Activated T-cell treated with anti-CD3 and anti-CD28 coated beads for 24 hours (primary cell): ENCODE results near the gene PFDN4.
"Not testable (repeated sequence)": the region's sequence is repeated elsewhere in the genome, so short reads cannot be mapped to it uniquely, and the experiment has no call there.

Experiments used
- DNase-seq: peaks from one replicate; pipeline ENCODE4 v3.0.0-alpha.2; 2020; ENCODE audit warnings: low read depth

PFDN4 gene

DNA sequence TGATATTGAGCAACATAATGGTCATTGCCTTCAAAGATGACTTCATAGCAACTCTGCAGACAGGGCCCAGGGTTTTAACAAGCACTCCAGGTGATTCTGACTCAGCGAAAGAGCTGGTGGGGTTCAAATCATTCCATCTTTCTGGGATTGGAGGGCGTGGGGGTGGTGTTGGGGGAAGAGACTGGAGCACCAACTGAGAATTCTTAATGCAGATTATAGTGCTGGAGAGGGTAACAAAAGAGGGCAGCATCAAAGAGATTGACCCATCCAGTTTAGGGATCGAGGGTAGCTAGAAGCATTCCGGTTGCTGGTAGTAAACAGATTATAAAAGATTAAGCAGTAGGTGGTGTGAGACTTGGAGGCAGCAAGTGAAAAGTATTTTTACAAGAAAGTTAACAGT is 15.9 kb downstream of the PFDN4 start:
- DNase-seq, result no peak

DNA sequence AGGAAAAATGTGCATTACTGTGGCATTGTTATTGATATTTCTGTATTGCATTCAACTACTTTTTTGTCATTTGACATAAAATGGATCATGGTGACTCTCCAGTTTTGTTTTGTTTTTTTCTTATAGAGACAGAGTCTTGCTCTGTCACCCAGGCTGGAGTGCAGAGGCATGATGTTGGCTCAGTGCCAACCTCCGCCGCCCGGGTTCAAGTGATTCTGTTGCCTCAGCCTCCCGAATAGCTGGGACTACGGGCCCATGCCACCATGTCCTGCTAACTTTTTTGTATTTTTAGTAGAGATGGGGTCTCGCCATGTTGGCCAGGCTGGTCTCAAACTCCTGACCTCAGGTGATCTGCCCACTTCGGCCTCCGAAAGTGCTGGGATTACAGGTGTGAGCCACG is 16.8 kb downstream of the PFDN4 start:
- DNase-seq, result not testable (repeated sequence)

DNA sequence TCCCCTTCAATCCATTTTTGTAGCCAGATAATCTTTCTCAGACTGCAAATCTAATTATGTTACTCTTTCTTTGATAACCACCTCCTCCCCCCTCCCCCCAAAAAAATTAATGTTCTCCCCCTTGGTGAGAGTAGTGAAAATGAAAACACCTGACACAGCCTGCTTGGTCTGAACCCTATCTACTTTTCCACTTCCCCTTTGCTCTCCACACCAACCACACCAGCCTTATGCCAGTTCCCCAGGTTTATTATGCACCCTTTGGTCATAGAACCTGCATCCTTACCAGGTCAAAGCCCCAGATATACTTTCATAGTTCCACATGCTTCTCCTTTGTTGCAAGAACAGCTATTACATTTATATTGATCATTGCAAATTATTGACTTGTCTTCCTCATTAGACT is 19.4 kb downstream of the PFDN4 start:
- DNase-seq, result no peak

- no peak for DNase-seq
These were observed 19.9 kb downstream of the PFDN4 start for GRCh38 chr20:54227751-54228150.

- no peak for DNase-seq
These were observed 21.0 kb downstream of the PFDN4 start for GRCh38 chr20:54228841-54229240.

- DNase-seq, result no peak
These were observed 21.8 kb downstream of the PFDN4 start for GRCh38 chr20:54229566-54230160.

GRCh38 chr20:54231036-54231435 is 23.1 kb downstream of the PFDN4 start:
- DNase-seq, result no peak

DNA sequence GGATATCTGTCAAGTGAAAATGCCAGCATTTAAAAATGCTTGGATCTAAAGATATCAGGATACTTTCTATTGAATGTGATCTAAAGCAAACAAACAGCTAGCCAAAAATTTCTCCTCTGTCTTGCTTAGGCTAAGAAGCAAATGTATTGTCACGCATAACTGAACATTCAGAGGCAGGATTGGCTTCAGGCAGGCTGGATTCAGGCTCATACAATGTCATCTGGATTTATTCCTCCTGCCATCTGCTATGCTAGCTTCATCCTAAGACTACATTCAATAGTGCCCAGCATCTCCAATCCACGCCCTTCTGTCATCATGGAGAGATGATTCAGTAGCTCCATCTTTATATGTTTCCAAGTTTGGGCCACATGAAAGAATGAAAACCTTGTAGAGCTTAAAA is 27.1 kb downstream of the PFDN4 start:
- DNase-seq, result no peak

GRCh38 chr20:54237116-54237943 is 29.4 kb downstream of the PFDN4 start:
- DNase-seq, result no peak

GRCh38 chr20:54244113-54244512 is 36.2 kb downstream of the PFDN4 start:
- no peak for DNase-seq

DNA sequence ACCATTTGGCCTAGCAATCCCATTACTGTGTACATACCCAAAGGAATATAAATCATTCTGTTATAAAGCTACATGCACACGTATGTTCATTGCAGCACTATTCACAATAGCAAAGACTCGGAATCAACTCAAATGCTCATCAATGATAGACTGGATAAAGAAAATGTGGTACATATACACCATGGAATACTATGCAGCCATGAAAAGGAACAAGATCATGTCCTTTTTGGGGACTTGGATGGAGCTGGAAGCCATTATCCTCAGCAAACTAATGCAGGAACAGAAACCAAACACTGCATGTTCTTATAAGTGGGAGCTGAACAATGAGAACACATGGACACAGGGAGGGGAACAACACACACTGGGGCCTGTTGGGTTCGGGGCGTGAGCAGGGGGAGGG is 40.8 kb downstream of the PFDN4 start:
- not testable (repeated sequence) for DNase-seq

GRCh38 chr20:54250691-54251090 is 42.8 kb downstream of the PFDN4 start:
- no peak for DNase-seq

GRCh38 chr20:54251096-54251495 is 43.2 kb downstream of the PFDN4 start:
- no peak for DNase-seq

DNA sequence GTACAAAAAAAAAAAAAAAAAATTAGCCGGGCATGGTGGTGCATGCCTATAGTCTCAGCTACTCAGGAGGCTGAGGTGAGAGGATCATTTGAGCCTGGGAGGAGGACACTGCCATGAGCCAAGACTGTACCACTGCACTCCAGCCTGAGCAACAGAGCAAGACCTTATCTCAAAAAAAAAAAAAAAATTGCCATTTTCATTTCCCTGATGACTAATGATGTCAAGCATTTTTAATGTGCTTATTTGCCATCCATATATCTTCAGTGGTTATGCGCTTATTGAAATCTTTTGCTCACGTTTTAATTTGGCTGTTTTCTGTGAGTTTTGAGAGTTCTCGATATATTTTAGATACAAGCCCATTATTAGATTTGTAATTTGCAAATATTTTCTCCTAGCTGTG is 46.7 kb downstream of the PFDN4 start:
- no peak for DNase-seq

DNA sequence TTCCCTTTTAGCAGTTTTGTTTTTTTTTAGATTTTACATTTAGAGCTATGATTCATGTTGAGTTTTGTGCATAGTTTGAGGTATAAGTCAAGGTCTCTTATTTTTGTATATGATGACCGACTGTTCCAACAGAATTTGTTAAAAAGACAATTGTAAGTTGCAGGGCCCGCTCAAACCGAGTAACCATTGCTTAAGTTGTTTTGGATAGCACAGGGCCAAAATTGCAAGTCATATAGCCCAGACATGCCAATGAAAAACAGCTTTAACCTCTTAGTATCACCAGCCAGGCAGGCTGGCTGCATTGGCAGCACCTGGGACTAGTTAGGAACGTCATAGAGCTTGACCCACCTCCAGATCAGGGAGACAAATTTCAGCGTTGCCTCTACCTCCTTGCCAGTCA is 47.3 kb downstream of the PFDN4 start:
- DNase-seq, result no peak

DNA sequence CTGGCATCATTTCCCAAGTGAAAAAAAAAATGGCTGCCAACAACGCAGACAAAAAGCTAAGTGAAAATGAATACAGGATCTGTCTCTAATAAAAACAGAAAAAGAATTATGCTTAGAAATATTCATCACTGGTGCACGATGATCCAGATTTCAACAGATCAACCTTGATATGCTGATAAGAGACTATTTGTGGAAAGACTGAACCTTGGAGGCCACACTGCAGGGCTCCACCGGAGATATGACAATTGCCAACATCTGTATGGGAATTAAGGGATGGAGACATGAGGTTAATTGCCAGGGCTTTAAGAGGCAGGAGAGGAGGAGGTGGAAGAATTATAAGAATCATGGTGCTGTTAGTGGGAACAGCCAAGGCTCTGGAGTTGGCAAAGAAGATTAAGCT is 48.3 kb downstream of the PFDN4 start:
- no peak for DNase-seq

DNA sequence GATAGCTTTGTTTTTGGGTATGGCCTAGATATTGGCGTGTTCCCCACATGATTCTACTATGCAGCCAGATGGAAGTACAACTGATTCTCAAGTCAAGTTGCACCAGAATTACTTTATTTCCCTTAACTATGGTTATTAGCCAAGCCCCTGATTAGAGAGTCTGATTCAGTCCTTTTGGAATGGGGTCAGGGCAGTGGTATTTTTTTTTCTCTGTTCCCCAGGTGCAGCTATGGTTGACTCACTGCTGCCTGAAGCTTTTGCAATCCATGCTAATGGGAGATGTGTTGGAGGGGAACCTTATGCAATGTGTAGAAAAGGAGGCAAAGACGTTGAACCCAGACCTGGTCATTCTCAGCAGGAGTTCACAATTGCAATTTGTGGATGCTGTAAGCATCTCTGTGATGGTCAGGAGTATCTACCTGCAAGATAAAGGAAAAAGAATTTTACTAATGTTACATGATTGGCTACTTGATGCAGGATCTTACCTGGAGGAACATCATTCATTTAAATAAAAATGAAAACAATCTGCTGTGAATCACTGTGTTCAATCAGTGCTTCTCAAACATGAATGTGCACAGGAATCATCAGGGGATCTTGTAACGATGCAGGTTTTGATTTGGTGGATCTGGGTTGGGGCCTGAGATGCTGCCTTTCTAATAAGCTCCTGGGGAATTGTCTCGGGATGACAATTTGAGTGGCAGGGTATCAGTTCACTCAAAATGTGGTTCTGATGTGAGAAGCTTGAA is 49.4 kb downstream of the PFDN4 start:
- DNase-seq, result no peak

DNA sequence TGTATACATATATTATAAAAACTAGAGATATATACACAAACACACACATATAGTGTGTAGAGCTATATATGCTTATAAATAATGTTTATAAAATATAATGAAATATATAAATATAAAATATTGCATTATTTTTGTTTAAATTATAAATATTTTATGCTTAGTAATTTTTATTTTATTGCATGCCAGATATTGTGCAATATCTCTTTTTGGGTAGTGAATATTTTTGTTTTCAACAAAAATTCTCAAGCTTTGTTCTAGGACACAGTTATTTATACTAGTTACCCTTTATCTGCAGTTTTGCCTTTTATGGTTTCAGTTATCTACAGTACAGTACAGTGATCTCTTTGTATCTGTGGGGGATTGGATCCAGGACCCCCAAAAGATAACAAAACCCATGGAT is 52.2 kb downstream of the PFDN4 start:
- DNase-seq, result no peak

- no peak for DNase-seq
These were observed 54.8 kb downstream of the PFDN4 start for GRCh38 chr20:54262671-54263070.

DNA sequence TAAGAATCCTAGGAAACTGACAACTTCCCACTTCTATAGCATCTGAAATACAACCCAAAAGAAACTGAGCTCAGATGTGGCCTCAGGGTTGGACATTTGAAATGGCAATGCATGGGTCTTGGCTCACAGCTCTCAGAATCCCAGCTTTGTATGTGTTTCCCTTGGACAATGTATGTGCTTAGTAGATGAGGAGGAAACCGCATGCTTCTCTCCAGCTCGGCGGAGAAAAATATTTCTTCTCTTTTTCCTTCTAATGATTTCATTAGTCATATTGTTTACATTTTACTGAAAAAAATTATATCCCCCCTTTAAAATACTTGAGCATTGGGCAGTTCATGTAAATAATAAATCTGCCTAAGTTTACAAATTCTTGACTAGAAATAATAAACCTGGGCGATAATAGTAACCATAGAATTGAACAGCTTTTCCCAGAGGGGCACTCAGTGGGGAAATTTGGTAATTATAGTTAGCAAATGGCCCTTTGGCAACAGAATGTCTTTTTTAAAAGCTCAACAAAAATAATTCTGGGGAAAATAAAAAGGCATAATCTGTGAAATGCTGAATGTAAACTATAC is 55.3 kb downstream of the PFDN4 start:
- DNase-seq, result no peak

- not testable (repeated sequence) for DNase-seq
These were observed 57.9 kb downstream of the PFDN4 start for GRCh38 chr20:54265791-54266190.

DNA sequence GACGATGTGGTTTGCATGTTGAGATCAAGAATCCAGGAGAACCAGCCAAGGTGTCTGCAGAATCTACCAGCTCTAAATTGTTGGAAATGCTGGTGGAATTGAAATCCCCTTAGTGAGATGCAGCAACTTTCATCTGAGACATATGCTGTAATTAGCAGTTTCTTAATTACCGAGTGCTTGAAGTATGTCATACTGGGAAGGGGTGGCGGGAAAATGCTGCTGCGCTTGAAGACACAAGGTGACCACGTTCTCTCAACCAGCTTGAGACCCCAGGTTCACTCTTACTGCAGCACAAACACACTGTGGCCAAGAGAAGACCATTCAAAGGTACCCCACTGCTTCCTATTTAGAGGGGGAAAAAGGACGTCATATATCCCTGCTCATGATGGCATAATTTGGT is 59.0 kb downstream of the PFDN4 start:
- DNase-seq, result no peak

GRCh38 chr20:54267483-54268003 is 59.7 kb downstream of the PFDN4 start:
- no peak for DNase-seq
